SIG-M5 treated with dmso at 0.1 percent for 504 hours (cell line): ENCODE data around the gene RPS6KA3.
A peak's percentile ranks its signal among the peaks of the same experiment; 100 is the strongest.
"Not testable (repeated sequence)": the region's sequence is repeated elsewhere in the genome, so short reads cannot be mapped to it uniquely, and the experiment has no call there.

Experiments used
- DNase-seq: peaks from one replicate; lab custom pipeline; 2025; ENCODE audit not compliant: unreplicated experiment; lab: John Stamatoyannopoulos, UW

Gene RPS6KA3

GRCh38 chrX:20149326-20149725 is 117.4 kb downstream of the RPS6KA3 start:
- DNase-seq, result no peak

GRCh38 chrX:20147561-20147960 is 119.1 kb downstream of the RPS6KA3 start:
- no peak for DNase-seq

- DNase-seq, result no peak
Measured at GRCh38 chrX:20144491-20144890, 122.2 kb downstream of the RPS6KA3 start.

- no peak for DNase-seq
Measured at GRCh38 chrX:20143561-20143960, 123.1 kb downstream of the RPS6KA3 start.

GRCh38 chrX:20143111-20143510 is 123.6 kb downstream of the RPS6KA3 start:
- DNase-seq, result no peak

GRCh38 chrX:20141281-20142220 is 125.2 kb downstream of the RPS6KA3 start, which contains the start of gene EIF1AX:
Gene EIF1AX (minus strand): TSS chrX:20141838. CDS start chrX:20141640, 198 bp downstream.
- DNase-seq, result peak; percentile 95

GRCh38 chrX:20140420-20140819 is 126.3 kb downstream of the RPS6KA3 start:
- DNase-seq, result peak; percentile 50

GRCh38 chrX:20139966-20140365 is 126.7 kb downstream of the RPS6KA3 start:
- DNase-seq, result no peak

GRCh38 chrX:20135944-20136343 is 130.8 kb downstream of the RPS6KA3 start:
- DNase-seq, result no peak

- peak; percentile 67 for DNase-seq
Measured at GRCh38 chrX:20132666-20133065, 134.0 kb downstream of the RPS6KA3 start.

- no peak for DNase-seq
Measured at GRCh38 chrX:20130357-20130756, 136.4 kb downstream of the RPS6KA3 start.

- DNase-seq, result no peak
Measured at GRCh38 chrX:20129547-20129946, 137.2 kb downstream of the RPS6KA3 start.

GRCh38 chrX:20128670-20129069 is 138.0 kb downstream of the RPS6KA3 start:
- no peak for DNase-seq

- not testable (repeated sequence) for DNase-seq
Measured at GRCh38 chrX:20127440-20127839, 139.3 kb downstream of the RPS6KA3 start.

GRCh38 chrX:20126833-20127232 is 139.9 kb downstream of the RPS6KA3 start:
- DNase-seq, result not testable (repeated sequence)

GRCh38 chrX:20124964-20125363 is 141.7 kb downstream of the RPS6KA3 start:
- DNase-seq, result no peak

GRCh38 chrX:20118065-20118824 is 148.5 kb downstream of the RPS6KA3 start:
- no peak for DNase-seq

- DNase-seq, result no peak
Measured at GRCh38 chrX:20116577-20117240, 150.0 kb downstream of the RPS6KA3 start, which contains the start of gene MAP7D2. Gene MAP7D2 (minus strand): TSS chrX:20116907. CDS start chrX:20116879, 28 bp downstream.

- no peak for DNase-seq
Measured at GRCh38 chrX:20116087-20116576, 150.6 kb downstream of the RPS6KA3 start.

- no peak for DNase-seq
Measured at GRCh38 chrX:20112022-20112774, 154.5 kb downstream of the RPS6KA3 start.
